ENCODE results near the gene TMEM87B.
"Not testable (repeated sequence)": the region's sequence is repeated elsewhere in the genome, so short reads cannot be mapped to it uniquely, and the experiment has no call there.

Gene TMEM87B

GRCh38 chr2:112136096-112136495 is 81.0 kb downstream of the TMEM87B start:
- H3K9me3 ChIP-seq (ENCODE audit: control insufficient read depth in 1 of 2, low read length in 2 of 2), result peaks cover 0 to 5% of the 10 kb centered on the region in 2 donors
- H3K4me1 ChIP-seq (ENCODE audit: control insufficient read depth in 1 of 2, insufficient read depth in 2 of 2, low read length in 2 of 2), result peaks cover 0 to 6% of the 10 kb centered on the region in 2 donors
- no peaks in the 10 kb centered on the region for H3K36me3 ChIP-seq (ENCODE audit: control insufficient read depth in 1 of 2, insufficient read depth in 2 of 2, low read length in 2 of 2)
- no peak overlapping the region for H3K4me3 ChIP-seq (ENCODE audit: low read depth in 1 of 2, low read length in 2 of 2)
- peaks cover 6% of the 10 kb centered on the region for H3K27me3 ChIP-seq (ENCODE audit: low read depth, low read length)
- H3K27ac ChIP-seq (ENCODE audit: low read length), result no peak overlapping the region

GRCh38 chr2:112137516-112138158 is 82.6 kb downstream of the TMEM87B start:
- Histone ChIP-seq H3K27me3 (ENCODE audit: low read depth, low read length) (peaks cover 6% of the 10 kb centered on the region), H3K27ac (ENCODE audit: low read length) (no peak overlapping the region), H3K4me3 (ENCODE audit: low read depth in 1 of 2, low read length in 2 of 2) (peak overlapping the region; percentile 72 to 73), H3K9me3 (ENCODE audit: control insufficient read depth in 1 of 2, low read length in 2 of 2) (peaks cover 0 to 2% of the 10 kb centered on the region in 2 donors), H3K4me1 (ENCODE audit: control insufficient read depth in 1 of 2, insufficient read depth in 2 of 2, low read length in 2 of 2) (peaks cover 0 to 6% of the 10 kb centered on the region in 2 donors), H3K36me3 (ENCODE audit: control insufficient read depth in 1 of 2, insufficient read depth in 2 of 2, low read length in 2 of 2) (no peaks in the 10 kb centered on the region)

- Histone ChIP-seq H3K4me1 (ENCODE audit: control insufficient read depth in 1 of 2, insufficient read depth in 2 of 2, low read length in 2 of 2) (peaks cover 0 to 6% of the 10 kb centered on the region in 2 donors), H3K27ac (ENCODE audit: low read length) (no peak within 1 kb of the TSS)
Observed at GRCh38 chr2:112138159-112139032, 83.3 kb downstream of the TMEM87B start, which contains the start of gene FBLN7. FBLN7 (plus strand) TSS chr2:112138385; CDS start chr2:112138656, 271 bp downstream.

GRCh38 chr2:112139033-112139614 is 84.1 kb downstream of the TMEM87B start:
- H3K27me3 ChIP-seq (ENCODE audit: low read depth, low read length); H3K9me3 ChIP-seq (ENCODE audit: control insufficient read depth in 1 of 2, low read length in 2 of 2); H3K4me1 ChIP-seq (ENCODE audit: control insufficient read depth in 1 of 2, insufficient read depth in 2 of 2, low read length in 2 of 2); H3K27ac ChIP-seq (ENCODE audit: low read length); H3K36me3 ChIP-seq (ENCODE audit: control insufficient read depth in 1 of 2, insufficient read depth in 2 of 2, low read length in 2 of 2): not testable (repeated sequence)
- H3K4me3 ChIP-seq (ENCODE audit: low read depth in 1 of 2, low read length in 2 of 2), result peak overlapping the region in 1 of 2 donors; percentile 72

More at GRCh38 chr2:112138159-112139032, 83.3 kb downstream of the TMEM87B start, which contains the start of gene FBLN7:
- H3K27me3 ChIP-seq (ENCODE audit: low read depth, low read length), result peaks cover 6% of the 10 kb centered on the region
- H3K36me3 ChIP-seq (ENCODE audit: control insufficient read depth in 1 of 2, insufficient read depth in 2 of 2, low read length in 2 of 2), result no peaks in the 10 kb centered on the region
- no peaks in the 10 kb centered on the region for H3K9me3 ChIP-seq (ENCODE audit: control insufficient read depth in 1 of 2, low read length in 2 of 2)
- H3K4me3 ChIP-seq (ENCODE audit: low read depth in 1 of 2, low read length in 2 of 2), result peak within 1 kb of the TSS; percentile 72 to 73

- H3K27me3 ChIP-seq (ENCODE audit: low read depth, low read length); H3K9me3 ChIP-seq (ENCODE audit: control insufficient read depth in 1 of 2, low read length in 2 of 2); H3K36me3 ChIP-seq (ENCODE audit: control insufficient read depth in 1 of 2, insufficient read depth in 2 of 2, low read length in 2 of 2); H3K4me1 ChIP-seq (ENCODE audit: control insufficient read depth in 1 of 2, insufficient read depth in 2 of 2, low read length in 2 of 2); H3K27ac ChIP-seq (ENCODE audit: low read length): not testable (repeated sequence)
- peak overlapping the region in 1 of 2 donors; percentile 44 for H3K4me3 ChIP-seq (ENCODE audit: low read depth in 1 of 2, low read length in 2 of 2)
Observed at GRCh38 chr2:112139661-112140204, 84.7 kb downstream of the TMEM87B start.

- no peaks in the 10 kb centered on the region for H3K9me3 ChIP-seq (ENCODE audit: control insufficient read depth in 1 of 2, low read length in 2 of 2)
- H3K4me3 ChIP-seq (ENCODE audit: low read depth in 1 of 2, low read length in 2 of 2), result peak overlapping the region in 1 of 2 donors; percentile 44
- H3K27ac ChIP-seq (ENCODE audit: low read length), result no peak overlapping the region
- H3K4me1 ChIP-seq (ENCODE audit: control insufficient read depth in 1 of 2, insufficient read depth in 2 of 2, low read length in 2 of 2), result peaks cover 0 to 6% of the 10 kb centered on the region in 2 donors
- no peaks in the 10 kb centered on the region for H3K36me3 ChIP-seq (ENCODE audit: control insufficient read depth in 1 of 2, insufficient read depth in 2 of 2, low read length in 2 of 2)
- H3K27me3 ChIP-seq (ENCODE audit: low read depth, low read length), result peaks cover 6% of the 10 kb centered on the region
Observed at GRCh38 chr2:112140205-112140802, 85.2 kb downstream of the TMEM87B start.

DNA sequence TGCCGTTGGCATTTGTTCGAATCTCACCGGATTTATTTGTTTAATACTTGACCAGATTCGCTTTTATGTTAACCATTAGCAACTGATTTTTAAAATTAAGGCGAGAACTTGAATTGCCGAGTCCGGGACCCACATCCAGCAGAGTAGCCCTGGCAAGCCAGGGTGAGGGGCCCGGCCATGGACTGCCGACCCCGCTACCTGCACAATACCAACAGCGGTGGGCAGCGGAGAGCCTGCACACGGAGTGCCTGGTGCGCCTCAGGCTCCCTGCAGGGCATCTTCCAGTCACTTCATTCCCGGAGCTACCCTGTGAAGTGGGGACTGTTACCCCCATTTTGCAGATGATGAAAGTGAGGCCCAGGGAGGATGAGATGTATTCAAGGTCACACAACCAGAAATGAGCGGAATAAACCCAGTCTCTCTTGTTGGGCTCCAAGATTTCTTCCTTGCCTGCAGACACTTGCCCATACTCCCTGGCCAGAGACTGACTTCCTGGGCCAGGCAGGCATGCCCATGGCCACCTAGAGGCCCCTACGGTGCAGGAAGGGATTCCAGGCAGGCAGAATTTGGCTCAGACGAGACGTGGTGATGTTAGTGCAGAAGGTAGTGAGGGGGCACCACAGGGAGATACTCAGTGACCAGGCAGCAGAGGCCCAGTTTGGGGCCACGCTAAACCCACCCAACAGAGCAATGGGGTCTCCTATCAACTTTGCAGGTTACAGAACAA is 86.0 kb downstream of the TMEM87B start:
- H3K4me3 ChIP-seq (ENCODE audit: low read depth in 1 of 2, low read length in 2 of 2), result no peak overlapping the region
- H3K36me3 ChIP-seq (ENCODE audit: control insufficient read depth in 1 of 2, insufficient read depth in 2 of 2, low read length in 2 of 2), result no peaks in the 10 kb centered on the region
- peaks cover 6% of the 10 kb centered on the region for H3K27me3 ChIP-seq (ENCODE audit: low read depth, low read length)
- H3K27ac ChIP-seq (ENCODE audit: low read length), result no peak overlapping the region
- H3K4me1 ChIP-seq (ENCODE audit: control insufficient read depth in 1 of 2, insufficient read depth in 2 of 2, low read length in 2 of 2), result peaks cover 0 to 6% of the 10 kb centered on the region in 2 donors
- H3K9me3 ChIP-seq (ENCODE audit: control insufficient read depth in 1 of 2, low read length in 2 of 2), result no peaks in the 10 kb centered on the region

DNA sequence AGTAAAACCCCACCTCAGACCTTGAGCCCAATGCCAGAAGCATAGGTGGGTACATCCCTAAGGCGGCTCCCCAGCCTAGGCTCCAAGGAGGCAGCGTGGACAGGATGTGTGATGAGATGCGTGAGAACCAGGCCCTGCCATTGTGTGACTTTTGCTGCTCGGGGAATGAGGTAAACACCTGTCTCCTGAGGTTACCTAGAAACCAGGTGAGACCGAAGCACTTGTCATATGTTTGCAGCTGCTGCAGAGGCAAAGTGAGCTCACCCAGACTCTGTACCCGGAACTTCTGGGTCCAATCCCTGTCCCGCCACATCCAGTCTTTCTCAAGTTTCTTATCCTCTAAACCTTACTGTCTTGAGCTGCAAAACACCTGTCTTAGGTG is 86.5 kb downstream of the TMEM87B start:
- Histone ChIP-seq H3K36me3 (ENCODE audit: control insufficient read depth in 1 of 2, insufficient read depth in 2 of 2, low read length in 2 of 2) (no peaks in the 10 kb centered on the region), H3K27ac (ENCODE audit: low read length) (no peak overlapping the region), H3K9me3 (ENCODE audit: control insufficient read depth in 1 of 2, low read length in 2 of 2) (no peaks in the 10 kb centered on the region), H3K27me3 (ENCODE audit: low read depth, low read length) (peaks cover 6% of the 10 kb centered on the region), H3K4me1 (ENCODE audit: control insufficient read depth in 1 of 2, insufficient read depth in 2 of 2, low read length in 2 of 2) (peaks cover 0 to 6% of the 10 kb centered on the region in 2 donors), H3K4me3 (ENCODE audit: low read depth in 1 of 2, low read length in 2 of 2) (no peak overlapping the region)

- Histone ChIP-seq H3K36me3 (ENCODE audit: control insufficient read depth in 1 of 2, insufficient read depth in 2 of 2, low read length in 2 of 2) (no peaks in the 10 kb centered on the region), H3K27ac (ENCODE audit: low read length) (no peak overlapping the region), H3K4me3 (ENCODE audit: low read depth in 1 of 2, low read length in 2 of 2) (no peak overlapping the region), H3K9me3 (ENCODE audit: control insufficient read depth in 1 of 2, low read length in 2 of 2) (no peaks in the 10 kb centered on the region), H3K4me1 (ENCODE audit: control insufficient read depth in 1 of 2, insufficient read depth in 2 of 2, low read length in 2 of 2) (peaks cover 0 to 6% of the 10 kb centered on the region in 2 donors), H3K27me3 (ENCODE audit: low read depth, low read length) (peaks cover 6% of the 10 kb centered on the region)
Observed at GRCh38 chr2:112142525-112143078, 87.5 kb downstream of the TMEM87B start.

DNA sequence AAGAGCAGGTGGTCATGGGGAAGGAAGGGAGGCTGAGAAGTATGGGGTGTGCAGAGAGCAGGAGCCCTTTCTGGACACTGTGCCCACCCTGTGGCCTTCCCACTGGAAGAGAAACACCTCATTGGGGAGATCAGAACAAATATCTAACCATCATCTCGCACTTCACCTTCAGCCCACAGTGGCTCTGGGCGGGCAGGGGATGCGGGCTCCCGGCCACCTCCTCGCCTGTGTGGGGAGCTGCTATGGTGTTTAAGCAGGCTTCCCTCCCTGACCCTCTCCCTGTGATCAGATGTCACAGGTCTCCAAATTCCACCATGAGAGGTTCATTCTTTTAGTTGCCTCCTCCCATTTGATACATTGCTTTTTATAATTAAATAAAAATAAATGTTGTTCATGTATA is 88.1 kb downstream of the TMEM87B start:
- H3K27me3 ChIP-seq (ENCODE audit: low read depth, low read length), result peaks cover under 1% of the 10 kb centered on the region
- no peak overlapping the region for H3K4me3 ChIP-seq (ENCODE audit: low read depth in 1 of 2, low read length in 2 of 2)
- no peak overlapping the region for H3K27ac ChIP-seq (ENCODE audit: low read length)

More for the DNA sequence above, 88.1 kb downstream of the TMEM87B start:
- no peaks in the 10 kb centered on the region for H3K9me3 ChIP-seq (ENCODE audit: control insufficient read depth in 1 of 2, low read length in 2 of 2)
- no peaks in the 10 kb centered on the region for H3K36me3 ChIP-seq (ENCODE audit: control insufficient read depth in 1 of 2, insufficient read depth in 2 of 2, low read length in 2 of 2)
- H3K4me1 ChIP-seq (ENCODE audit: control insufficient read depth in 1 of 2, insufficient read depth in 2 of 2, low read length in 2 of 2), result peaks cover 0 to 1% of the 10 kb centered on the region in 2 donors
